B cell (primary cell): ENCODE data around the gene THEMIS2. TPM values are rescaled to one million over a fixed set of nuclear protein-coding genes. Genes with fewer than 3 reads are reported as not detected.

Source experiments
- ATAC-seq: fragments of 200-7000 bp; cut with Tn5 transposase; one replicate; pipeline ENCODE4 v1.10.0; 2021; ENCODE audit warnings: low read depth, mild to moderate bottlenecking, moderate number of reproducible peaks, moderate library complexity
- CTCF ChIA-PET: fragments of 350-600 bp; sonication (Branson Sonifier 250); formaldehyde crosslinking; loops from one replicate; lab custom pipeline; 2021; ENCODE audit warnings: antibody characterized with exemption, inconsistent platforms; lab: Charles Lee
- POLR2A ChIA-PET: fragments of 350-600 bp; sonication (Branson Sonifier 250); formaldehyde crosslinking; loops from one replicate; lab custom pipeline; 2021; ENCODE audit warnings: antibody characterized with exemption; lab: Charles Lee
- DNase-seq: peaks from one replicate; pipeline ENCODE4 v3.0.0; 2013
- H2AFZ ChIP-seq: 2 replicates; pipeline ENCODE4 v1.6.1; 2012; ENCODE audit warnings: mild to moderate bottlenecking, low read depth, low read length; ENCODE audit not compliant: insufficient read depth, poor library complexity, severe bottlenecking
- H3K27ac ChIP-seq, 2 donors: 1 replicate in 1 of 2; 2 replicates in 1 of 2; pipeline ENCODE4 v1.5.1; 2012 to 2013; ENCODE audit warnings: low read length in 2 of 2, mild to moderate bottlenecking in 2 of 2, moderate library complexity in 1 of 2
- H3K27me3 ChIP-seq, 4 experiments: fragments of 200-600 bp in 1 of 4; sonication (generic) in 1 of 4; replicated peaks in 1 of 4; 1 replicate in 2 of 4; 2 replicates in 2 of 4; pipeline versions ENCODE4 v1.6.1 to v1.7.0; 2013 to 2016; ENCODE audit warnings: low read length in 3 of 4, mild to moderate bottlenecking in 2 of 4, mixed read lengths in 1 of 4, moderate library complexity in 1 of 4; ENCODE audit not compliant: insufficient read depth in 4 of 4, control insufficient read depth in 3 of 4; ENCODE audit errors: control extremely low read depth in 1 of 4
- H3K36me3 ChIP-seq, 2 experiments: replicated peaks in 1 of 2; 1 replicate in 1 of 2; 2 replicates in 1 of 2; pipeline versions ENCODE4 v1.6.1 to v1.7.1; 2013; ENCODE audit warnings: low read length in 1 of 2; ENCODE audit not compliant: insufficient read depth in 2 of 2, control insufficient read depth in 1 of 2; ENCODE audit errors: control extremely low read depth in 1 of 2, extremely low read depth in 1 of 2
- H3K4me1 ChIP-seq, 2 donors: fragments of 200-600 bp in 1 of 2; sonication (generic) in 1 of 2; 1 replicate in 1 of 2; 2 replicates in 1 of 2; pipeline versions ENCODE4 v1.5.1 to v1.6.1; 2013 to 2017; ENCODE audit warnings: low read length in 2 of 2; ENCODE audit not compliant: control insufficient read depth in 2 of 2, insufficient read depth in 2 of 2
- H3K4me2 ChIP-seq: replicated peaks from 2 replicates; pipeline ENCODE3; 2012; ENCODE audit warnings: mild to moderate bottlenecking, low read depth, low read length; ENCODE audit not compliant: poor library complexity, severe bottlenecking
- H3K4me3 ChIP-seq, 5 experiments: fragments of 200-600 bp in 1 of 5; sonication (generic) in 1 of 5; 1 replicate in 3 of 5; 2 replicates in 2 of 5; pipeline versions ENCODE4 v1.5.1 to v1.7.0; 2011 to 2016; ENCODE audit warnings: low read length in 4 of 5, mild to moderate bottlenecking in 4 of 5, low read depth in 2 of 5, control low read depth in 1 of 5, moderate library complexity in 1 of 5; ENCODE audit not compliant: insufficient read depth in 1 of 5; ENCODE audit errors: control extremely low read depth in 1 of 5, extremely low read depth in 1 of 5
- H3K79me2 ChIP-seq: fragments of 200-600 bp; sonication (generic); one replicate; pipeline ENCODE4 v1.6.0; 2016; ENCODE audit warnings: low read length; ENCODE audit not compliant: control insufficient read depth, insufficient read depth
- H3K9ac ChIP-seq: fragments of 200-600 bp; sonication (generic); 2 replicates; pipeline ENCODE4 v1.6.1; 2017; ENCODE audit warnings: mild to moderate bottlenecking, low read length, moderate library complexity
- H3K9me3 ChIP-seq, 3 donors: one replicate each; pipeline versions ENCODE4 v1.6.1 to v1.7.1; 2013; ENCODE audit warnings: low read length in 2 of 3; ENCODE audit not compliant: control insufficient read depth in 2 of 3, insufficient read depth in 1 of 3; ENCODE audit errors: control extremely low read depth in 1 of 3
- H4K20me1 ChIP-seq: 2 replicates; pipeline ENCODE4 v1.6.0; 2012; ENCODE audit warnings: mild to moderate bottlenecking, low read length; ENCODE audit not compliant: insufficient read depth, control insufficient read depth, poor library complexity, severe bottlenecking
- H3K27ac Mint-ChIP-seq: one replicate; pipeline ENCODE4 v1.8.0; 2021; ENCODE audit warnings: mixed read lengths
- H3K27me3 Mint-ChIP-seq: one replicate; pipeline ENCODE4 v1.8.0; 2021; ENCODE audit warnings: mixed read lengths
- H3K4me1 Mint-ChIP-seq: one replicate; pipeline ENCODE4 v1.8.0; 2021; ENCODE audit warnings: mixed read lengths
- H3K4me3 Mint-ChIP-seq: one replicate; pipeline ENCODE4 v1.8.0; 2021; ENCODE audit warnings: mixed read lengths
- H3K9me3 Mint-ChIP-seq: one replicate; pipeline ENCODE4 v1.8.0; 2022; ENCODE audit warnings: mixed read lengths; ENCODE audit not compliant: insufficient read depth
- CTCF ChIP-seq: fragments of 200-600 bp; IDR thresholded peaks from one replicate; pipeline ENCODE4 v1.8.0; 2022; ENCODE audit warnings: antibody characterized with exemption, mild to moderate bottlenecking
- EZH2 ChIP-seq: IDR thresholded peaks from 2 replicates; pipeline ENCODE4 v1.6.1; 2012; ENCODE audit warnings: borderline replicate concordance, low read depth, mild to moderate bottlenecking, moderate library complexity, low read length; ENCODE audit not compliant: insufficient read depth, poor library complexity, severe bottlenecking
- WGBS: methylation state at CpG from one replicate; pipeline ENCODE4 v1.1.5; 2013; ENCODE audit warnings: missing lambda C conversion rate; ENCODE audit not compliant: insufficient coverage; 5-methylcytosine and 5-hydroxymethylcytosine counted together
- intact Hi-C: fragments of 100-400 bp; cut with micrococcal nuclease; formaldehyde crosslinking; loops from one replicate; pipeline ENCODE4 v1.10.0; 2022
- polyA plus RNA-seq: library from polyadenylated mRNA; depleted of rRNA; stranded (reverse); fragments of >200 nt; gene quantifications from 2 replicates; pipeline ENCODE4 v1.2.3, GENCODE V29; 2012
- total RNA-seq, 2 donors: library from RNA; stranded (reverse); fragments of 120-200 nt in 1 of 2; gene quantifications; 1 replicate in 1 of 2; 2 replicates in 1 of 2; pipeline versions ENCODE4 v1.2.3 to v1.2.4, GENCODE V29; 2013 to 2022

The THEMIS2 gene
- total and polyA plus RNA-seq, 2 donors (not counting 1 experiment from before 2014, with no cell fraction given), result 72.0 to 230 TPM

- DNase-seq (no peak), ATAC-seq (no peak)
- no peaks in the 10 kb centered on the region for H3K27me3 Mint-ChIP-seq
- no peak overlapping the region for H3K4me3 Mint-ChIP-seq
- Histone ChIP-seq H3K4me1 (peaks cover 27 to 30% of the 10 kb centered on the region in 2 donors), H3K4me2 (no peak overlapping the region), H4K20me1 (no peaks in the 10 kb centered on the region), H2AFZ (no peak overlapping the region), H3K36me3 (no peaks in the 10 kb centered on the region), H3K4me3 (no peak overlapping the region), H3K79me2 (no peaks in the 10 kb centered on the region), H3K27ac (no peak overlapping the region), H3K9me3 (no peaks in the 10 kb centered on the region), H3K9ac (no peak overlapping the region), H3K27me3 (peaks cover 0 to 3% (median 0%) of the 10 kb centered on the region in 4 experiments)
- peak overlapping the region; percentile 20 for H3K27ac Mint-ChIP-seq
- intact Hi-C loops, result loop anchor here (1.0 to 5.0 kb wide), 6 partner anchors 13 to 350 kb away; partner anchors contain the start of genes EYA3 and THEMIS2
- POLR2A ChIA-PET, result no interaction called here
- peaks cover 33% of the 10 kb centered on the region for H3K4me1 Mint-ChIP-seq
- no peak for TF ChIP-seq CTCF
- no peaks in the 10 kb centered on the region for H3K9me3 Mint-ChIP-seq
- CTCF ChIA-PET, result interaction anchor here (1.5 to 7.1 kb wide), 4 partner anchors 93 to 129 kb away, joined by 4 to 147 read pairs (median 8); no protein-coding TSS in a partner anchor
- 95% methylated on average over 12 of the region's 14 CpGs for WGBS
These were observed 13.3 kb upstream of the THEMIS2 start for GRCh38 chr1:27858949-27859576.

GRCh38 chr1:27861436-27861835 lies 10.9 kb upstream of the THEMIS2 start:
- Histone ChIP-seq H3K4me3 (no peak overlapping the region), H3K4me2 (no peak overlapping the region), H2AFZ (no peak overlapping the region), H3K4me1 (peaks cover 37 to 48% of the 10 kb centered on the region in 2 donors), H3K27ac (no peak overlapping the region), H3K79me2 (no peaks in the 10 kb centered on the region), H3K36me3 (no peaks in the 10 kb centered on the region), H3K27me3 (peaks cover 0 to 3% (median 0%) of the 10 kb centered on the region in 4 experiments), H3K9me3 (no peaks in the 10 kb centered on the region), H4K20me1 (no peaks in the 10 kb centered on the region), H3K9ac (no peak overlapping the region)
- Mint-ChIP-seq H3K4me1 (peaks cover 54% of the 10 kb centered on the region), H3K4me3 (no peak overlapping the region), H3K27ac (peak overlapping the region; percentile 53), H3K9me3 (no peaks in the 10 kb centered on the region), H3K27me3 (no peaks in the 10 kb centered on the region)
- ChIA-PET CTCF (interaction anchor here (1.3 to 7.1 kb wide), 2 partner anchors 11 to 118 kb away, joined by 3 to 147 read pairs; no protein-coding TSS in a partner anchor), POLR2A (no interaction called here)
- DNase-seq, result no peak
- 99% methylated on average over 5 of the region's 10 CpGs for WGBS
- intact Hi-C loops, result no loop called here
- TF ChIP-seq CTCF (no peak), EZH2 (no peak)
- ATAC-seq, result no peak
